HG02970 (cell line): ENCODE data around the gene PRLR.

Experiments
- ATAC-seq: cut with Tn5 transposase; IDR thresholded peaks from one replicate; pipeline ENCODE4 v1.9.1; 2021; ENCODE audit warnings: mild to moderate bottlenecking, moderate library complexity, moderate number of reproducible peaks; ENCODE audit not compliant: unreplicated experiment, low FRiP score

Gene PRLR

GRCh38 chr5:35092703-35093102 lies 137.6 kb downstream of the PRLR start:
- ATAC-seq, result no peak

- ATAC-seq, result no peak
Observed at GRCh38 chr5:35091704-35092103, 138.6 kb downstream of the PRLR start.

DNA sequence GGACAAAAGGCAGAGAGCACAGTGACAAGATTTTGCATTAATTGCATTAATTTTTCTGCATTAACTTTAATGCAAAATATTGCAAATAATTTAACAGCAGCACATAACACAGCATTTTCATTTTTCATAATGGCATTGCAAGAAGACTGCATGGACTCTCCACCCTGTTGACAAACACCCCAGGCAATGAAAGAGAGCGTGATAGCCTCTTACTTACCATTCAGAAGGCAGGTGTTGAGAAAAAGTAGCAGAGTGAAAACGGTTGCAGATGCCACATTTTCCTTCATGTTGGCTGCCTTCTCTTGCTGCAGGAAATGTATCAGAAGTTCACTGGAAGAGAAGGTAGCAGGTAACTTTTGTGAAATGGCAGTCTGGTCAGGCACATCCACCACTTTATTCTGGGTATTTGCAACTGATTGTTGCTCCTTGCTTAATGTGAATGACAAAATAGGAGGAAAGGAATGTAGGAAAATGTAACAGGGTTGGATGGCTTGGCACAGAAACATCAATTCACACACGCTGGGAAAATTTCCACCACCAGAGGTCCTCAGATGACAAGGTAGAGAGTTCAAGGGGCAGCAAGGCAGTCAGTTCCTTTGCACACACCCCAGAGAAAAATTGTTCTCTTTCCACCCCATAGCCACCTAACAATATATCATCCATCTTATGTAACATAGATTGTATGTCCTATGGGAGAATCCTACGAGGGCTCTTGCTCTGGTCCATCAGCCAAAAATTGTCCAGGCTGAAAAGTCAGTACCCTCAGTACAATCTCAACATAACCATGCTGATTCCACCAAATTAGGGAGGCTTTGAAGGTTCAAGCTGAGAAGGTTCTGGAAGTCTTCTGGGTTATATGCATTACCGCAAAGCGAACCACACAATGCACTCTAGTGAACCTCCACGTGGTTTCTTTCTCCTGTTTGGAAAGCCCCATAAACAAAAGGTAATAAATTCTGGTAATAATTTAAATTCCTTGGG lies 140.7 kb downstream of the PRLR start:
- ATAC-seq, result no peak

DNA sequence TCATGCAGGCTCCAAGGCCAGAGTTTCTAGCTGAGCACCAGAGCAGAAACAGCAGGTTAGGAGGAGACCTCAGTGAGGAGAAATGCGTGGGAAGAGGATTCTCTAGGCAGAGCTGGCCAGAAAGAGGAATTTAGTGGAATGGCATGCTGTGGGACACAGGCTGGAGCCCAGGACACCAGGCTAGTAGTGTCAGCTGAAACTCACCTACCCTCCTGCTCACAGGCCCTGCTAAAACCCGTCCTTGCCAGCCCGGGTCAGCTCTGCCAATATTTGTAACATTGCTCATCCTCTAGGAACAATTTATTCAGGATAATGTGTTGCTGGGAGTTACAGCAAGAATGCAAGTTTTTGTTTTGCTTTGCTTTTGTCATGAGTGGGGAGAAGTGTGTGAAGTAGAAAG lies 142.3 kb downstream of the PRLR start:
- no peak for ATAC-seq

GRCh38 chr5:35083150-35083549 lies 147.1 kb downstream of the PRLR start:
- no peak for ATAC-seq

DNA sequence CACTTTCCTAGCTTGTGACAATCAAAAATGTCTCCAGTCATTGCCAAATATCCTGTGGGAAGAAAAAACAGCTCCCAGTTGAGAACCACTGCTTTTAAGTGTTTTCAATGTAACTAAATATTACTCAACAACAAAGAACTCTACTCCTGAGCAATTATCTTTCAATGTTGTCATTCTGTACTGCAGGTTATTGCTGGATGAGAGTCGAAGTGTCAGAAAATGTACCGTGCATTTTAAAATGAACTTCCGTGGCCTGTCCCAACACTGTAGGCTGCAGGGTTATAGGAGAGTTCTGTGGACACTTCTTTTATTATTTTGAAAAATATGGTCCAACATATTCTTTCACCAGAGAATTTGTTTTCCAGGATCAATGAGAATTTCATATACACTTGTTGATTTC lies 147.8 kb downstream of the PRLR start:
- no peak for ATAC-seq

DNA sequence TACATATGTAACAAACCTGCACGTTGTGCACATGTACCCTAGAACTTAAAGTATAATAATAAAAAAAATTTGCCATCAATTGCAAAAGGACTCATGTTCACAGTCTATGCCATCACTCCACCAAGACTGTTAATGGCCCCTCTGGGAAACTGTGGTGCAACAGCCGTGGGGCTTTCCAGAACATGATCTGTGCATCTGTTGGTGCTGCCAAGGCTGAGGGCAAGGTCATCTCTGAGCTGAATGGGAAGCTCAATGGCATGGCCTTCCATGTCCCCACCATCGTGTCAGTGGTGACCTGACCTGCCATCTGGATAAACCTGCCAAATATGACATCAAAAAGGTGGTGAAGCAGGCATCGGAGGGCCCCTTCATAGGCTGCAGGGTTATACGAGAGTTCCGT lies 149.2 kb downstream of the PRLR start:
- ATAC-seq, result no peak

GRCh38 chr5:35073160-35073559 lies 157.1 kb downstream of the PRLR start:
- no peak for ATAC-seq

- no peak for ATAC-seq
Observed at GRCh38 chr5:35069188-35069587, 161.1 kb downstream of the PRLR start.

DNA sequence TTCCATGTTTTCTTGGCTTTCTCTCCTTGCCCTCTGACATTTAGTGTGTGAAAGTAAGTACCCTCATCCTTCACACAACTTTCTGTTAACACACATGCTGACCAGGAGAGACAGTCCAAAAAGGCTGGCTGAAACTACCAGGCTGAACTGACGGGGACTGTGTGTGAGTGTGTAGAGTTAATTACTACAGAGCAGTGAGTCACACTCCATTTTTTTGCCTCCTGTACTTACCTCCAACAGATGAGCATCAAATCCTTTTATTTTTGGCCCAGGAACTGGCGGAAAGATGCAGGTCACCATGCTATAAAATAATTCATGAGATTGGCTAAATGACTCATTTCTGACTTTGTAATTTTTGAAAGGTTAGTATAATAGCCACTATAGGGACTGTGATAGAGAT lies 162.3 kb downstream of the PRLR start:
- ATAC-seq, result no peak

GRCh38 chr5:35066260-35066795 lies 164.0 kb downstream of the PRLR start:
- ATAC-seq, result no peak

DNA sequence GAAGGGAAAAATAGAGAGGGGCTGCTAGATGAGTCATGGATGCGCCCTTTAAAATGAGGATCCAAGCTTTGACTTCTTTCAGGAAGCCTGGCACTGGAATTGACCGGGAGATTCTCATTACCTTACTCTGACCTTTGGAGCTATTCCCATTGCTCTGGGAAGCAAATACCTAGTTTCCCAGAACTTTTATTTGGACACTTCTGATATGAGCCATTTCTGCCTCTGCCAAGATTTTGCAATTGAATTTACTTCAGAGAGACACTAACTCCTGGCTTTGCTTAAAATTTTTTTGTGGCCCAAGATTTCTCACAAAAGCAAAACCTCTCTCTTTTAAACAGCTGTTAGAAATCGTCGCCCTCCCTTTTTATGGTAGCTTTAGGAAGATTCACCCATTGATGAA lies 166.9 kb downstream of the PRLR start:
- no peak for ATAC-seq

DNA sequence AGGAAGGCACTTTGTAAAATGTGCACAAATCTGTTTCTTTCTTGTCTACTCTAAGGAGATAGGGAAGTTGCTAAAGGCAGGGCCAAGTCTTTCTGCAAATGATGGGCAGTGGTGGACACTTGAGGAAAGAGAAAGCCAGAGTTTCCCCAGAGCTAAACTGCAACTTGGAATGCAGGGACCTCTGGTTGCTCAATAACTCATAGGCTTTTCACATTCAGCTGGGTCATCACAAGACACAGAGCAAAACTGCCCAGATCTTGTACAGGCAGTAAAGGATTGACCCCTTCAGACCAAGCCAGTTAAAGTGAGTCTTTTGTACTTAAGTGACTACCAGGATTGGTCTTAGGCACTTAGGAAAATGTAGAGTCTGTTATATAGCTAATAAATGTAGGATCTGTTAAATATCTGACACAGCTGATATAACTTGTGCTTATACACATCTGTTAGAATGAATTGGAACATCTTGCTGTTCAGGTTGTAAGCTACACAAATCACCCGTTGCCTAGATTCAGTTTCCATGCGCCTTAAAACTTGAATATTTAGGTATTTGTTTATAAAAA lies 169.0 kb downstream of the PRLR start:
- ATAC-seq, result no peak

GRCh38 chr5:35060236-35060635 lies 170.1 kb downstream of the PRLR start:
- ATAC-seq, result no peak

GRCh38 chr5:35059251-35059650 lies 171.0 kb downstream of the PRLR start:
- no peak for ATAC-seq

DNA sequence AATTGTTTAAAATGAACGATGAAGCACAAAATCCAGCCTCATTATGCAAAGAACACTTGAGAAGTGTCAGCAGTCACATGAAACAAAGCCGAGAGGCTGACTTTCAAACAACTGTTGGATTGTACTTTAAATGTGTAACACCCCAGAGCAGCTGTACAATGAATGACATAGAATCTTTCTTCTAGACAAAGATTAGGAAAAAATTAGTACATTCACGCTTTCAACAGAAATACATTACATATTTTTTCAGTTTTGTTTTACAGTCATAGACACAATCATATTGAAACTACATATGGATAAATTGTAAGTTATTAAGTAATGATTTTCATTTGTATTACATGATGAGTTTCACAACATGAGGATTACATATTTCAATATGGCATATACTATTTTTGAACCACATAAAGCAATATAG lies 171.9 kb downstream of the PRLR start:
- ATAC-seq, result peak; percentile 85

- no peak for ATAC-seq
Observed at GRCh38 chr5:35056686-35057085, 173.6 kb downstream of the PRLR start.

- ATAC-seq, result no peak
Observed at GRCh38 chr5:35052838-35053237, 177.4 kb downstream of the PRLR start.

DNA sequence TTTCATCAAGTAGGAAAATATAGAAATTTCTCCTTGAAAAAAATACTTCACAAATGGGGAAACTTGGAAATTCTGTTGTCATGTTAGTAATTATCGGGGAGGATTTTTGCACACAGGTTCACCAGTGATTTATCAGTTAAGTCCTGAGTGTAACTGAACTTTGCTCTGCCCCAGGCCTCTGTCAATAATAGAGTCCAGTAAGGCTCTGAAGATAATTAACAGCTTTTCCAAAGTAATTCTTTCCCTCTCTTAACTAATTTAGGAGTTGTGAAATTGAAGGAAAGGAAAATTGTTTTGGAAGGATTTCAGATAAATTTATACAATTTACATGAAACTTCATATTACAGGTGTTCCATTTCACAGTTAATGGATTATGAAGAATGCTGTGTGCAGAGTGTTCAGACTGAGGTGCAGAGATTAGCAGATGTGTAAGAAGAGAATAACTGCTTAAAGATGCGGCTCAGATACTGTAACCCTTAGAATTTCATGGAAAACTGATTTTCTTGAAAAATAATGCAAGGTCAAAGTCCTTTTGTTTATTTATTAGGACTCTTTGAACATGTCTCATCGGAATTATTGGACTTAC lies 179.7 kb downstream of the PRLR start:
- no peak for ATAC-seq

GRCh38 chr5:35048910-35049309 lies 181.4 kb downstream of the PRLR start:
- no peak for ATAC-seq

DNA sequence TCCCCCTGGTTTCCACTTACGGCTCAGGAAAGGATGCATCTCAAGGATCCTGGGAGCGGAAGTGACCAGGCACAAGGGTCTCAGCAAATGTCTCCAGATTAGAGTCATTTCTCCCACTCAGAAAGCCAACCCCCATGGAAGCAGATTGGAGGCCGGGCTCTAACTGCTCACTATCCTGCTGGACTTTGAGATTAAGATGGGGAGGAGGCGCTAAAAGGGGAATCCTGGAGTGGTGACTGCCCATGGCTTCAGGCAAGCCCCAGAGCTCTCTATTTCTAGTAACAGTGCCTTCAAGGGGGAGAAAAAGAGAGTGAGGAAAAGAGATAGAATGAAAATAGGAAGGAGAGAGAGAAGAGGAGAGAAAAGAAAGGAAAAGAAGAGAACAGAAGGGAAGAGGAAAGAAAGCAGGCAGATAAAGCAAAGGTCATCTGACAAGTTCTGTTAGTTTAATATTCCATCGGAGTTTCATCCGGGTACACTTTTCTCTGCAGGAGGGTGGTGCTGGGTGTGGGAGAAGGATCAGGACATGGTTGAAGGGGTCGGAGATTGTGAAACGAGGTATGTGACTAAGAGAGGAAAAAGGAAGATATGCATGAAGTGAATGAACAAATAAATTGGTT lies 182.4 kb downstream of the PRLR start, which contains the start of gene AGXT2:
Gene AGXT2 (minus strand): TSS at position 165 of the 620 bp plus-strand sequence. CDS start 57 bp downstream, at position 108.
- no peak for ATAC-seq
